Measurements from ENCODE around the gene CAMKK2. TPM values are rescaled to one million over a fixed set of nuclear protein-coding genes. Genes with fewer than 3 reads are reported as not detected.

Gene CAMKK2
- total and polyA plus RNA-seq, 2 of the 13 experiments (the other 11 are each of a cell fraction or from before 2014, with no cell fraction given), result 18.8 to 20.0 TPM

GRCh38 chr12:121263206-121263935, 33.1 kb downstream of the CAMKK2 start (continued):
- TF ChIP-seq ATF7-NPFF (CRISPR knock-in tag; IDR thresholded peaks at IDR 0.05; ENCODE audit: low read depth) (no peak), IRF9 (CRISPR knock-in tag; IDR thresholded peaks at IDR 0.05; ENCODE audit: borderline replicate concordance) (no peak), RXRB (CRISPR knock-in tag; IDR thresholded peaks at IDR 0.05; ENCODE audit: borderline replicate concordance) (no peak)

- H3K9me3 ChIP-seq (ENCODE audit: low read length), result no peaks in the 10 kb centered on the region
- no peaks in the 10 kb centered on the region for H4K20me1 ChIP-seq (ENCODE audit: insufficient read depth, low read length)
- DNase-seq (ENCODE audit: low spot score) (no peak), FAIRE-seq (no peak), ATAC-seq (no peak)
- H3K79me2 ChIP-seq (ENCODE audit: insufficient read depth, low read length), result no peaks in the 10 kb centered on the region
- H3K4me1 ChIP-seq (ENCODE audit: insufficient read depth, low read length), result no peaks in the 10 kb centered on the region
- 100% methylated on average over 4 of the region's 6 CpGs for WGBS (ENCODE audit: low lambda C conversion rate)
- no peaks in the 10 kb centered on the region for H3K27me3 ChIP-seq (ENCODE audit: control insufficient read depth in 1 of 2, insufficient read depth in 2 of 2, low read length in 2 of 2)
- CTCF ChIA-PET (ENCODE audit: low intra/inter-chr PET ratio, low total read pairs), result no interaction called here
- intact Hi-C loops (cut with micrococcal nuclease; ENCODE audit: unreplicated experiment) (no loop called here), in situ Hi-C loops (cut with HindIII; ENCODE audit: extremely low pct_ligation_motif_present, low pct_unique_long_range_greater_than_20kb) (no loop called here)
- peaks cover 12 to 42% of the 10 kb centered on the region in 2 experiments for H3K36me3 ChIP-seq (replicated peaks in 1 of 2; ENCODE audit: control insufficient read depth in 1 of 2, insufficient read depth in 2 of 2, low read length in 2 of 2)
- no peak overlapping the region for H3K27ac ChIP-seq (ENCODE audit: extremely low read length, insufficient read depth, low read length)
- H3K4me3 ChIP-seq (replicated peaks in 1 of 3; ENCODE audit: insufficient read depth in 1 of 3, low read depth in 2 of 3, low read length in 3 of 3), result no peak overlapping the region
- TF ChIP-seq ARID5B (CRISPR knock-in tag; IDR thresholded peaks at IDR 0.05), result no peak
- BruUV-seq (replicated peaks), result no TSS peak
- H3K4me2 ChIP-seq (ENCODE audit: low read depth, low read length), result no peak overlapping the region
- POLR2A ChIA-PET, result no interaction called here
- H3K9ac ChIP-seq (ENCODE audit: insufficient read depth, low read depth, low read length), result no peak overlapping the region
- no peak overlapping the region for H2AFZ ChIP-seq (ENCODE audit: low read length)
Observed at GRCh38 chr12:121261398-121261797, 35.1 kb downstream of the CAMKK2 start.
